OCI-LY3 (cell line): ENCODE results near the gene PTHLH.

Experiments
- H2AFZ ChIP-seq: fragments of 200-600, 300-600 bp; shearing (Covaris generic); 2 replicates; pipeline ENCODE4 v1.6.0; 2014; ENCODE audit warnings: antibody characterized with exemption, low read depth, low read length
- H3K27ac ChIP-seq: fragments of 200-600, 300-600 bp; sonication (generic); 2 replicates; pipeline ENCODE4 v1.5.1; 2014; ENCODE audit warnings: mild to moderate bottlenecking, low read length, moderate library complexity, mixed read lengths
- H3K27me3 ChIP-seq: fragments of 200-600, 300-600 bp; sonication (generic); 2 replicates; pipeline ENCODE4 v1.6.1; 2014; ENCODE audit warnings: low read depth, low read length, mixed read lengths
- H3K36me3 ChIP-seq: fragments of 200-600, 300-600 bp; sonication (generic); replicated peaks from 2 replicates; pipeline ENCODE3; 2014; ENCODE audit warnings: low read depth, low read length, mixed read lengths
- H3K4me1 ChIP-seq: fragments of 300-600, 200-600 bp; sonication (generic); 2 replicates; pipeline ENCODE4 v1.6.1; 2014; ENCODE audit warnings: low read length, mixed read lengths
- H3K4me2 ChIP-seq: fragments of 200-600, 300-600 bp; sonication (generic); 2 replicates; pipeline ENCODE4 v1.6.1; 2014; ENCODE audit warnings: low read length, mixed read lengths
- H3K4me3 ChIP-seq: fragments of 300-600, 200-600 bp; sonication (generic); 2 replicates; pipeline ENCODE4 v1.5.1; 2014; ENCODE audit warnings: antibody characterized with exemption, mild to moderate bottlenecking, low read length, moderate library complexity
- H3K79me2 ChIP-seq: fragments of 300-600, 200-600 bp; shearing (Covaris generic); 2 replicates; pipeline ENCODE4 v1.6.1; 2014; ENCODE audit warnings: mild to moderate bottlenecking, low read length, mixed read lengths
- H3K9ac ChIP-seq: fragments of 300-600, 200-600 bp; shearing (Covaris generic); 2 replicates; pipeline ENCODE4 v1.6.0; 2014; ENCODE audit warnings: mild to moderate bottlenecking, low read length, moderate library complexity
- H3K9me3 ChIP-seq: fragments of 200-600, 300-600 bp; shearing (Covaris generic); 2 replicates; pipeline ENCODE4 v1.6.1; 2014; ENCODE audit warnings: low read length, mixed read lengths; ENCODE audit not compliant: insufficient read depth
- H4K20me1 ChIP-seq: fragments of 200-600, 300-600 bp; sonication (generic); 2 replicates; pipeline ENCODE4 v1.6.1; 2016; ENCODE audit warnings: low read length, mixed read lengths; ENCODE audit not compliant: insufficient read depth
- EZH2phosphoT487 ChIP-seq: fragments of 200-600 bp; shearing (Covaris generic); IDR thresholded peaks from 2 replicates; pipeline ENCODE4 v1.6.1; 2018; ENCODE audit warnings: antibody characterized with exemption, mixed run types, low read depth
- TF ChIP-seq, protein P1 (sequence below): fragments of 200-600, 300-600 bp; sonication (generic); IDR thresholded peaks from 2 replicates; pipeline ENCODE4 v1.5.1; 2014; ENCODE audit warnings: antibody characterized with exemption, low read length, low read depth

The PTHLH gene

DNA sequence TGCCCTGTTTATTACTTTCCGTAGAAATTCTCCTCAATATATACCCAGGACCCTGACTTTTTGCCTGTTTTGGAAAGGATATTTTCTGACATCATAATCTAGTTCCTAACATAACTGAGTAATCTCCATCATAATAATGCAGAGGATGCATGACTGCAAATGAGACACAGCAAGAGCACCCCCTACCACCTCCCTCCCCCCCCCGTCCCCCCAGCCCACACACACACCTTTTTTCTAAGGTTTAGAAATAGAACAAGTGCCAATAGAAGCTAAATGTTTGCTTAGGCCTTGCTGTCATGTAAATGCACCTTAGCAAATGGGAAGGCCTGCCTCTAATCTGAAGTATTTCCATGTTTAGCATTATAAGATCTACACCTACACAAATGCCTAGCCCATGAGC is at the start of gene PTHLH:
PTHLH (minus strand) TSS at position 13 of the 400 bp plus-strand sequence. CDS start 3,239 bp downstream, outside the sequence.
- no peaks in the 10 kb centered on the region for H3K36me3 ChIP-seq

DNA sequence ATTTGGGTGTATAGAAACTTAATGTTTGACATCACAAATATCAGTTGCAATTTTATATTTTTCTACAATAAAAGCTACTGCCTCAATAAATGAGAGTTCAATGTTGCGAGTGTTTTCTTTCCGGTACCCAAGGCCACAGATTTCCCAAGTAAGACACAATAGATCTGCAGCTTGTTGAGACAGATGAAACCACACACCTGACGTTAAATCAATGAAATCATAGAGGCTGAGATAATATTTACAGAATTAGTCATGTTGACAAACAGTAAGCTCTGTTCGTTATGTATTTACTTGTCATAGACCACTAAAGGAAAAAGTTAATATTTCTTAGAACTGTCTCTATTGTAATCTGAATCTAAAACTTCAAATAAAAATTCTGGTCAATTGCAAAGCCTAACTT is 49.2 kb upstream of the PTHLH start:
- no peak overlapping the region for H2AFZ ChIP-seq
- H4K20me1 ChIP-seq, result no peaks in the 10 kb centered on the region
- no peak overlapping the region for H3K4me2 ChIP-seq
- no peaks in the 10 kb centered on the region for H3K4me1 ChIP-seq
- H3K4me3 ChIP-seq, result no peak overlapping the region
- H3K9ac ChIP-seq, result no peak overlapping the region
- no peaks in the 10 kb centered on the region for H3K36me3 ChIP-seq
- H3K27ac ChIP-seq, result no peak overlapping the region
- no peaks in the 10 kb centered on the region for H3K9me3 ChIP-seq
- H3K27me3 ChIP-seq, result no peaks in the 10 kb centered on the region
- TF ChIP-seq EZH2phosphoT487, result no peak
- TF ChIP-seq, protein P1, sequence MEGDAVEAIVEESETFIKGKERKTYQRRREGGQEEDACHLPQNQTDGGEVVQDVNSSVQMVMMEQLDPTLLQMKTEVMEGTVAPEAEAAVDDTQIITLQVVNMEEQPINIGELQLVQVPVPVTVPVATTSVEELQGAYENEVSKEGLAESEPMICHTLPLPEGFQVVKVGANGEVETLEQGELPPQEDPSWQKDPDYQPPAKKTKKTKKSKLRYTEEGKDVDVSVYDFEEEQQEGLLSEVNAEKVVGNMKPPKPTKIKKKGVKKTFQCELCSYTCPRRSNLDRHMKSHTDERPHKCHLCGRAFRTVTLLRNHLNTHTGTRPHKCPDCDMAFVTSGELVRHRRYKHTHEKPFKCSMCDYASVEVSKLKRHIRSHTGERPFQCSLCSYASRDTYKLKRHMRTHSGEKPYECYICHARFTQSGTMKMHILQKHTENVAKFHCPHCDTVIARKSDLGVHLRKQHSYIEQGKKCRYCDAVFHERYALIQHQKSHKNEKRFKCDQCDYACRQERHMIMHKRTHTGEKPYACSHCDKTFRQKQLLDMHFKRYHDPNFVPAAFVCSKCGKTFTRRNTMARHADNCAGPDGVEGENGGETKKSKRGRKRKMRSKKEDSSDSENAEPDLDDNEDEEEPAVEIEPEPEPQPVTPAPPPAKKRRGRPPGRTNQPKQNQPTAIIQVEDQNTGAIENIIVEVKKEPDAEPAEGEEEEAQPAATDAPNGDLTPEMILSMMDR, result no peak
- no peaks in the 10 kb centered on the region for H3K79me2 ChIP-seq

More for the DNA sequence above, at the start of gene PTHLH:
- no peak within 1 kb of the TSS for H3K4me2 ChIP-seq
- H2AFZ ChIP-seq, result no peak within 1 kb of the TSS
- H3K9ac ChIP-seq, result no peak within 1 kb of the TSS
- no peaks in the 10 kb centered on the region for H3K9me3 ChIP-seq
- no peaks in the 10 kb centered on the region for H3K79me2 ChIP-seq
- no peaks in the 10 kb centered on the region for H4K20me1 ChIP-seq
- H3K27ac ChIP-seq, result no peak within 1 kb of the TSS
- H3K27me3 ChIP-seq, result 0 out of 2 replicates have a peak, but pooled peaks cover 3% of the 10 kb centered on the region
- no peak within 1 kb of the TSS for H3K4me3 ChIP-seq
- no peak for TF ChIP-seq EZH2phosphoT487
- TF ChIP-seq, protein P1, result no peak
- 0 out of 2 replicates have a peak, but pooled peaks cover 4% of the 10 kb centered on the region for H3K4me1 ChIP-seq

DNA sequence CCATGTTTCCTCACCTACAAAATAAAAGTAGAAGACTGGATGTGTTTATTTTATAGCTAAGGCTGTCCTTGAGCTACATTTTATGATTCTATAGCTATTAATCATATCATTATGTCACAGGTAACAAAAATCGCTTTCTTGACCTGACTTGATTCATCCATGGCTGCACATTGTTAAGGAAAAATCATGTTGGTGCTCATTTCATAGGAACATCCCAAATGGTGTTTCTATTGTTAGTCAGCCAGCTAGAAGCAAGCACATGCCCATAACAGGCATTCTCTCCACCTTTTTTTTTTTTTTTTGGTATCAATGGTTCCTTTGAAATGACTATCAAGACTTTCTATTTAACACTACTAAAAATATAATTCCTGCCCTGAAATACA is 45.3 kb upstream of the PTHLH start:
- Histone ChIP-seq H3K27me3 (no peaks in the 10 kb centered on the region), H3K36me3 (no peaks in the 10 kb centered on the region), H3K4me1 (no peaks in the 10 kb centered on the region), H4K20me1 (no peaks in the 10 kb centered on the region), H3K27ac (no peak overlapping the region), H3K79me2 (no peaks in the 10 kb centered on the region), H3K4me2 (no peak overlapping the region), H3K9ac (no peak overlapping the region), H3K4me3 (no peak overlapping the region), H2AFZ (no peak overlapping the region), H3K9me3 (no peaks in the 10 kb centered on the region)
- TF ChIP-seq, protein P1, result no peak
- no peak for TF ChIP-seq EZH2phosphoT487

DNA sequence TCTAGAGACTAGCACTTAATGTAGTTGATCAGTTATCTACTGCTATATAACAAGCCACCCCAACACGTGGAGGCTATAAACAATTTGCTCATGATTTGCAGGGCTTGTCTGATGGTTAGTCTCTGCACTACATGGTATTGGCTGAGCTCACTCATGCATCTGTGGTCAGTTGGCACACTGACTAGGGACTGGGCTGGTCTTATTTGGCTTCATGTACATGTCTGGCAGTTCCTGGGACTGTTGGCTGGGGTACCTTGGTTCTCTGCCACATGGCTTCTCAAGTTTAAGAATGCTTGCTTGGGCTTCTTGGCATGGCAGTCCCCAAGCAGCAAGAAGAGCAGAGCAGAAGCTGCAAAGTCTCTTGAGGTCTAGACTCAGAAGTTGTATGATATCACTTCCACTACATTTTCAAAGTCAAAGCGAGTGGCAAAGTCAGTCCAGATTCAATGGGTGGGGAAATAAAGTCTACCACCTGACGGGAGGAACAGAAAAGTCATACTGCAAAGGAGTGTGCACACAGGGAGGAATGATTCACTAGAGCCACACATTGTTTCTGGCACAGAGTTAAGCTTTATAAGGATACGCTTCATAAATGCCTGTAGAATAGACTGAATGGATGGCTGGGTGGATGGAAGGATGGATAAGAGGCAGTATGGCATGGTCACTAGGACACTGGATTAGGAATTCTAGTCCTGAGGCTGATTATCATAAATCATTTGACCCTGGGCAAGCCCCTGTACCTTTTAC is 44.8 kb upstream of the PTHLH start:
- Histone ChIP-seq H3K79me2 (no peaks in the 10 kb centered on the region), H4K20me1 (no peaks in the 10 kb centered on the region), H3K36me3 (no peaks in the 10 kb centered on the region), H3K4me1 (no peaks in the 10 kb centered on the region), H3K4me3 (no peak overlapping the region), H3K9me3 (no peaks in the 10 kb centered on the region), H3K27ac (no peak overlapping the region), H3K4me2 (no peak overlapping the region), H3K9ac (no peak overlapping the region), H2AFZ (no peak overlapping the region), H3K27me3 (no peaks in the 10 kb centered on the region)
- TF ChIP-seq, protein P1, result no peak
- no peak for TF ChIP-seq EZH2phosphoT487
